GM21423 (cell line): ENCODE measurements around the gene AMPD2.
"Not testable (repeated sequence)": the region's sequence is repeated elsewhere in the genome, so short reads cannot be mapped to it uniquely, and the experiment has no call there.

Experiments used
- ATAC-seq: cut with Tn5 transposase; IDR thresholded peaks from one replicate; pipeline ENCODE4 v1.9.1; 2021; ENCODE audit warnings: mild to moderate bottlenecking, moderate library complexity; ENCODE audit not compliant: unreplicated experiment

AMPD2 gene

GRCh38 chr1:109676683-109677381 is 57.2 kb downstream of the AMPD2 start:
- not testable (repeated sequence) for ATAC-seq

DNA sequence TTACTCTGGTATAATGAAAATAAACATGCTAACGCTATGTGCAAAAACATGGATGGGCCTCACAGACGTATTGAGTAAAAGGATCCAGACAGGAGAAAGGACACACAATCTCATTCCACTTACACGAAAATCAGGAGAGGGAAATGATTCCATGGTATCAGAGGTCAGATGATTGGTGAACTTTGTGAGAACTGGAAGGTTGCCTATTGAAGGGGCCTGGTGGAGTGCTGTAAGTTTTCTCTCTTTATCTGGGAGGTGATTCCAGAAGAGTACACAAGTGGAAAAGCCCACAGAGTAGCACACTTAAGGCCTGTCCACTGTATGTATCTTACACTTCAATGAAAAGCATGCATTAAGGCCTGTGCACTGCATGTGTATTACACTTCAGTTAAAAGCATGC is 57.8 kb downstream of the AMPD2 start:
- no peak for ATAC-seq

DNA sequence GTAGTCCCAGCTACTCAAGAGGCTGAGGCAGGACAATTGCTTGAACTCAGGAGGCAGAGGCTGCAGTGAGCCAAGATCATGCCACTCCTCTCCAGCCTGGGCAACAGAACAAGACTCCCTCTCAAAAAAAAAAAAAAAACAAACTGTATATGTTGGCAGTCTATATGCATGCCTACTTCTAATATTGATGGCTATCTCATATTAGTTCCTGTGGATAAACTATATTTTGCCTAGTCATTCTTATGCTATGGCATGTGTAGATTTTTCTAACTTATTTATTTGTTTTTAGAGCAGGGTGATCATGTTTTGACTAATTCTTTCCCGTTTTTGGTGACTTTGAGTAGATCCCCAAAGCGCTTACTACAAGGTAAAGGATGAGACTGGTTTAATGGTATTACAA is 59.0 kb downstream of the AMPD2 start:
- not testable (repeated sequence) for ATAC-seq
